ENCODE results near the gene SETD1A. TPM values are rescaled to one million over a fixed set of nuclear protein-coding genes. Genes with fewer than 3 reads are reported as not detected.

SETD1A gene
- total and polyA plus RNA-seq, 9 of the 15 experiments (the other 6 are each of a cell fraction or from before 2014, with no cell fraction given) = 0.08 to 36.0 (median 4.2) TPM

DNA sequence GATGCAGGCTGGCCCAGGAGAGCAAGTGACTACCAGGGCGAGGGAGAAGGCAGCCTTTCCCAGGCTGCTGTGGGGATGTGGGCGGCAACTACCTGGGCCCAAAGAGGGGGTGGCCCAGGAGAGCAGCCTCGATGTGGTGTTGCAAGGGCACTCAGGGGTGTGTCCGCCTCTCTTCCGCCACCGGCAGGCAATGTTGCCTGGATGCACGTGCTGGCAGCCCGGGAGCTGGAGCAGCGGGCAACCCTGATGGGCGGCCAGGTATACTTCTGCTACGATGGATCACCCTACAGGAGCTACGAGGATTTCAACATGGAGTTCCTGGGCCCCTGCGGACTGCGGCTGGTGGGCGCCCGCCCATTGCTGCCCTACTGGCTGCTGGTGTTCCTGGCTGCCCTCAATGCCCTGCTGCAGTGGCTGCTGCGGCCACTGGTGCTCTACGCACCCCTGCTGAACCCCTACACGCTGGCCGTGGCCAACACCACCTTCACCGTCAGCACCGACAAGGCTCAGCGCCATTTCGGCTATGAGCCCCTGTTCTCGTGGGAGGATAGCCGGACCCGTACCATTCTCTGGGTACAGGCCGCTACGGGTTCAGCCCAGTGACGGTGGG, 30.1 kb downstream of the SETD1A start:
- DNase-seq (ENCODE audit: extremely low read depth in 1 of 4, low spot score in 3 of 4) (no peak), FAIRE-seq (no peak), ATAC-seq (no peak)
- ChIA-PET POLR2A (interaction anchor here (0.7 to 1.0 kb wide), 3 partner anchors 10 to 461 kb away, joined by 3 read pairs; no protein-coding TSS in a partner anchor), CTCF (ENCODE audit: low intra/inter-chr PET ratio) (no interaction called here)
- 95% methylated on average over 22 of the region's 30 CpGs for WGBS (ENCODE audit: insufficient coverage, low coverage, missing lambda C conversion rate)
- H3K9me3 ChIP-seq (replicated peaks; ENCODE audit: control insufficient read depth, insufficient read depth, low read depth, low read length) = no peaks in the 10 kb centered on the region
- H3K4me2 ChIP-seq (ENCODE audit: insufficient read depth, low read length) = no peak overlapping the region
- H3K9ac ChIP-seq (ENCODE audit: insufficient read depth in 1 of 2, low read depth in 2 of 2, low read length in 2 of 2) = peak overlapping the region in 1 of 2 experiments; percentile 18; a peak in 1 of 4 replicates
- H3K27ac ChIP-seq (ENCODE audit: extremely low read depth, low read depth, low read length) = no peak overlapping the region
- H3K9me1 ChIP-seq (ENCODE audit: control insufficient read depth, insufficient read depth, low read length) = peaks cover 2% of the 10 kb centered on the region
- intact Hi-C loops (cut with micrococcal nuclease) (loop anchor here (10.0 kb wide), 2 partner anchors 157 to 307 kb away; no protein-coding TSS in a partner anchor), in situ Hi-C loops (cut with MboI) (loop anchor here (10.0 to 25.0 kb wide), 2 partner anchors 307 to 450 kb away; partner anchors contain the start of genes COX6A2 and ZNF843)
- no peaks in the 10 kb centered on the region; the same call in none of the 2 replicates for H4K20me1 ChIP-seq (replicated peaks; ENCODE audit: control insufficient read depth, insufficient read depth, low read length)
- no TSS peak for BruUV-seq (replicated peaks)
- H3K36me3 ChIP-seq (ENCODE audit: control insufficient read depth, insufficient read depth, low read length) = peaks cover 41% of the 10 kb centered on the region; the same call in 1 of the 3 replicates
- TF ChIP-seq ZNF232 (CRISPR knock-in tag; IDR thresholded peaks at IDR 0.05) (no peak), POLR2G (IDR thresholded peaks at IDR 0.05; ENCODE audit: low read depth, low read length) (peak; percentile 18; the same call in 1 of the 2 replicates), RBFOX2 (IDR thresholded peaks at IDR 0.05; ENCODE audit: low read depth, low read length) (peak; percentile 47; the same call in 1 of the 2 replicates), ETV5 (CRISPR knock-in tag; IDR thresholded peaks at IDR 0.05; ENCODE audit: low read depth) (no peak), PBX2 (CRISPR knock-in tag; IDR thresholded peaks at IDR 0.05; ENCODE audit: low read depth) (no peak), PBX2 (tag; conservative IDR thresholded peaks at IDR 0.05; ENCODE audit: low read depth) (no peak), PHB (CRISPR knock-in tag; IDR thresholded peaks at IDR 0.05) (no peak), STAT5A (IDR thresholded peaks at IDR 0.05; ENCODE audit: borderline replicate concordance, low read length) (no peak), GTF2A2 (tag; IDR thresholded peaks at IDR 0.05) (no peak), ZNF644 (tag; IDR thresholded peaks at IDR 0.05; ENCODE audit: low read depth) (no peak), XRCC5 (IDR thresholded peaks at IDR 0.05; ENCODE audit: low read depth, low read length) (no peak), RBBP5 (IDR thresholded peaks at IDR 0.05; ENCODE audit: borderline replicate concordance, insufficient read depth, low read length, poor library complexity, severe bottlenecking) (no peak), HDGF (IDR thresholded peaks at IDR 0.05) (no peak), GABPB1 (CRISPR knock-in tag; IDR thresholded peaks at IDR 0.05) (no peak), NELFE (IDR thresholded peaks at IDR 0.05; ENCODE audit: insufficient read depth, insufficient read length) (no peak), KLF13 (tag; IDR thresholded peaks at IDR 0.05; ENCODE audit: borderline replicate concordance, low read depth) (no peak)
- TF ChIP-seq, protein P1, sequence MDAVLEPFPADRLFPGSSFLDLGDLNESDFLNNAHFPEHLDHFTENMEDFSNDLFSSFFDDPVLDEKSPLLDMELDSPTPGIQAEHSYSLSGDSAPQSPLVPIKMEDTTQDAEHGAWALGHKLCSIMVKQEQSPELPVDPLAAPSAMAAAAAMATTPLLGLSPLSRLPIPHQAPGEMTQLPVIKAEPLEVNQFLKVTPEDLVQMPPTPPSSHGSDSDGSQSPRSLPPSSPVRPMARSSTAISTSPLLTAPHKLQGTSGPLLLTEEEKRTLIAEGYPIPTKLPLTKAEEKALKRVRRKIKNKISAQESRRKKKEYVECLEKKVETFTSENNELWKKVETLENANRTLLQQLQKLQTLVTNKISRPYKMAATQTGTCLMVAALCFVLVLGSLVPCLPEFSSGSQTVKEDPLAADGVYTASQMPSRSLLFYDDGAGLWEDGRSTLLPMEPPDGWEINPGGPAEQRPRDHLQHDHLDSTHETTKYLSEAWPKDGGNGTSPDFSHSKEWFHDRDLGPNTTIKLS (IDR thresholded peaks at IDR 0.05; ENCODE audit: borderline replicate concordance, low read depth) = no peak
- H3K79me2 ChIP-seq (ENCODE audit: control insufficient read depth, insufficient read depth, low read length) = peaks cover 15% of the 10 kb centered on the region
- H2AFZ ChIP-seq (ENCODE audit: low read depth, low read length) = no peak overlapping the region
- H3K27me3 ChIP-seq (ENCODE audit: control insufficient read depth in 2 of 2, insufficient read depth in 2 of 2, low read length in 2 of 2) = no peaks in the 10 kb centered on the region
- H3K4me1 ChIP-seq (replicated peaks in 1 of 2; ENCODE audit: control insufficient read depth in 2 of 2, insufficient read depth in 2 of 2, low read length in 2 of 2) = peaks cover 15 to 74% of the 10 kb centered on the region in 2 experiments
- H3K4me3 ChIP-seq = no peak overlapping the region
